ENCODE data around the gene PRKCE. TPM values are rescaled to one million over a fixed set of nuclear protein-coding genes. Genes with fewer than 3 reads are reported as not detected.

Gene PRKCE
- total RNA-seq, 4 donors from 2014 or later: 10.9 to 19.6 (median 14.9) TPM

DNA sequence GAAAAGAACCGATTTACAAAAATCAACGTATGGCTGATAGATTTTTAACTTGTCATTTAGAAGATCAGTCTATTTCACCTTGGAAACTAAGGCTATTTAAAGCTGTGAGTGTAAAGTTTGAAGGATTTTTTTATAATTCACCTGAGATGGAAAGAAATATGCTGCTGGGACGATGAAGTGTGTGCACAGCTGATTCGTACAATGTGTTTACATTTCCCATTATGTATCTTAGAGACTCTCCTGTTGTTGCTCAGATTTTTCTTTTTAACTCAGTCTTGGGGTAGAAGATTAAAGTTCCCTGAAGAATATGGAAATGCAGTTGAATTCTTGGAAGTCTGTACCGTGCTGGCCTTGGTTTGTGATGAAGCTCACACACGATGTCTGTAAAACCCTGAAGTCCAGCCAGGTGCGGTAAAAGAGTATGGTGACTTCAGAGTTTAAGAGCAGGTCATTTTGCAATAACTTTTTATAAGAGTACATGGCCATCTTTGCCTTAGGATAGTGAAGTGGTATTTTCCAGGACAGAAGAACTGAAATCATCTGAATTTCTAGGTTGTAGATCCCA is 250.1 kb downstream of the PRKCE start:
- TF ChIP-seq, protein P1, sequence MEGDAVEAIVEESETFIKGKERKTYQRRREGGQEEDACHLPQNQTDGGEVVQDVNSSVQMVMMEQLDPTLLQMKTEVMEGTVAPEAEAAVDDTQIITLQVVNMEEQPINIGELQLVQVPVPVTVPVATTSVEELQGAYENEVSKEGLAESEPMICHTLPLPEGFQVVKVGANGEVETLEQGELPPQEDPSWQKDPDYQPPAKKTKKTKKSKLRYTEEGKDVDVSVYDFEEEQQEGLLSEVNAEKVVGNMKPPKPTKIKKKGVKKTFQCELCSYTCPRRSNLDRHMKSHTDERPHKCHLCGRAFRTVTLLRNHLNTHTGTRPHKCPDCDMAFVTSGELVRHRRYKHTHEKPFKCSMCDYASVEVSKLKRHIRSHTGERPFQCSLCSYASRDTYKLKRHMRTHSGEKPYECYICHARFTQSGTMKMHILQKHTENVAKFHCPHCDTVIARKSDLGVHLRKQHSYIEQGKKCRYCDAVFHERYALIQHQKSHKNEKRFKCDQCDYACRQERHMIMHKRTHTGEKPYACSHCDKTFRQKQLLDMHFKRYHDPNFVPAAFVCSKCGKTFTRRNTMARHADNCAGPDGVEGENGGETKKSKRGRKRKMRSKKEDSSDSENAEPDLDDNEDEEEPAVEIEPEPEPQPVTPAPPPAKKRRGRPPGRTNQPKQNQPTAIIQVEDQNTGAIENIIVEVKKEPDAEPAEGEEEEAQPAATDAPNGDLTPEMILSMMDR (IDR thresholded peaks at IDR 0.05; ENCODE audit: low read depth): no peak

DNA sequence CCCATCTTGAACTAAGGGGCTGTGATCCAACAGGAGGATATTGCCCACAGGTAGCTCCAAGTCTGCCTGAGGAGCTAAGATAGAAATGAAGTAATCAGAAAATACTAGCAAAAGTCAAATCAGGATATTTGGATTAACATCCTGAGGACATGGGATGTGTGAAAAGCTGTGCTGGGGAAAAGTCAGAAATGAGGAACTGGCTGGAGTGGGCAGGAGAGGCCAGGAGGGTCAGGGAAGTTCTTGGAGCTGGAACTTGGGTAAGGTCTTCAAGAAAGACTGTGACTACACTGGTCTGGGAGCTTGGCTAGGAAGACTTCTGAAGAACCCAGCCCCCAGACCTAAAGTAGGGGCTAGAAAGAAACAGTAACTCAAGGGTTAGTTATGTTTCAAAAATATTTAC is 250.9 kb downstream of the PRKCE start:
- TF ChIP-seq, protein P1 (IDR thresholded peaks at IDR 0.05; ENCODE audit: low read depth): no peak

- TF ChIP-seq, protein P1 (IDR thresholded peaks at IDR 0.05; ENCODE audit: low read depth): no peak
Observed at GRCh38 chr2:45902781-45903375, 251.4 kb downstream of the PRKCE start.

- TF ChIP-seq, protein P1 (IDR thresholded peaks at IDR 0.05; ENCODE audit: low read depth): no peak
Observed at GRCh38 chr2:45904267-45904945, 252.9 kb downstream of the PRKCE start.

DNA sequence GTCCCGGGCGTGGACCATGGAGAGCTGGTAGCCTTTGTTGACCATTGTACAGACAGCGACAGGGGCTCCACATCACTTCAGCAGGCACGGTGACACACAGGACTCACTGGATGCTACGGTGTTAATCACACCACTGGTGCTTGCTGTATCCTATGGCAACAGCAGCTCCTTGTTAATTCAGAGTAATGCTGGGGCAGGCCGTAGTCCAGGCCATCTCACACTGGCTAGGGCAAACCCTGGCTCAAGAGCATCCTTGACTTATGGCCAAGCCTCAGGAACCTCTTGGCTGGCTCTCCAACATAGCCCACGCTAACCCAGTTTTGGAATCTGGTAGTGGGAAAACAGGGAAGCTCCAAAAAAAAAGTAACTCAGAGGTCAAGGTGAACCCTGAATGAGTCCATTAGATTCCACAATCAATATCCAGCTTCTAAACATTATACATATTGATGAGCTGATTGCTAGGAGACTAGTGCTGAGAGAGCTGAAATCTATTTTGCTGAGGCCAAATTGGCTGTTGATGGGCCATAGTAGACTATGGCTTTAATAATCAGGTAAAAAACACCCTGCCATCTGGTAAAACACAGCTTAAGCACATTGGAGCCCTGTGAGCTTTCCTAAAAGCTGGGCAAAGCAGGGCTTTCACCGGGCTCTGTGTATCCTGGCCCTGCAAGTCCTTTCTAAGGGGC is 253.6 kb downstream of the PRKCE start:
- TF ChIP-seq, protein P1 (IDR thresholded peaks at IDR 0.05; ENCODE audit: low read depth): no peak

DNA sequence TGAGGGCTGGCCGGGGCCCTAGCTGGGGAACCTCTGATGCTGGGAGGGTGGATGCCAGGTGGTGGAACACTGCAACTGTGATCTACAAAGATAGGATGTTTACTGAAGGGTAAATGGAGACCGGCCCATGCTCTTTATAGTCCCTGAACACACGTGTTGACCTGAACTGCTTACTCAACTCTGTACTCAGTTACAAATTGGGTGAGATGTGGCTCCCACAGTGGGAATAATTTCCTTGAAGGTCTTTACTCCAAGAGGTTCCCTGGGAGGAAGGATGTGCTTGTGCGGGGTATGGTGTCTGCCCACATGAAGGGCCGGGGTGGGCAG is 254.1 kb downstream of the PRKCE start:
- TF ChIP-seq, protein P1 (IDR thresholded peaks at IDR 0.05; ENCODE audit: low read depth): no peak

GRCh38 chr2:45907592-45907991 is 256.1 kb downstream of the PRKCE start:
- TF ChIP-seq, protein P1 (IDR thresholded peaks at IDR 0.05; ENCODE audit: low read depth): no peak
